BLaER1 (cell line): ENCODE measurements around the gene PP2D1.

Experiments used
- H3K27ac ChIP-seq: shearing (Covaris generic); formaldehyde crosslinking; 2 replicates; pipeline ENCODE4 v1.8.1; 2022
- H3K27me3 ChIP-seq: shearing (Covaris generic); formaldehyde crosslinking; 2 replicates; pipeline ENCODE4 v1.8.1; 2022
- H3K36me3 ChIP-seq: shearing (Covaris generic); formaldehyde crosslinking; 2 replicates; pipeline ENCODE4 v1.8.1; 2022
- H3K4me1 ChIP-seq: shearing (Covaris generic); formaldehyde crosslinking; 2 replicates; pipeline ENCODE4 v1.8.1; 2022
- H3K4me2 ChIP-seq: shearing (Covaris generic); formaldehyde crosslinking; 2 replicates; pipeline ENCODE4 v1.8.1; 2022
- H3K4me3 ChIP-seq: shearing (Covaris generic); formaldehyde crosslinking; 2 replicates; pipeline ENCODE4 v1.8.1; 2022
- H3K9ac ChIP-seq: shearing (Covaris generic); formaldehyde crosslinking; 2 replicates; pipeline ENCODE4 v1.8.1; 2022
- H3K9me3 ChIP-seq: shearing (Covaris generic); formaldehyde crosslinking; 2 replicates; pipeline ENCODE4 v1.8.1; 2022
- H4K20me1 ChIP-seq: shearing (Covaris generic); formaldehyde crosslinking; 2 replicates; pipeline ENCODE4 v1.8.1; 2022
- Cebpa-rat ChIP-seq: shearing (Covaris generic); IDR thresholded peaks from 2 replicates; pipeline ENCODE4 v1.8.1; 2022

Gene PP2D1

GRCh38 chr3:20012164-20012563 is at the start of gene PP2D1:
PP2D1 (minus strand) TSS chr3:20012264; CDS start chr3:20012072, 192 bp downstream.
- Histone ChIP-seq H3K27ac (no peak within 1 kb of the TSS), H3K4me2 (no peak within 1 kb of the TSS), H4K20me1 (no peaks in the 10 kb centered on the region), H3K36me3 (no peaks in the 10 kb centered on the region), H3K9ac (no peak within 1 kb of the TSS), H3K4me3 (no peak within 1 kb of the TSS), H3K27me3 (no peaks in the 10 kb centered on the region), H3K9me3 (no peaks in the 10 kb centered on the region), H3K4me1 (no peaks in the 10 kb centered on the region)
- TF ChIP-seq Cebpa-rat: no peak

GRCh38 chr3:20060974-20061685 is 49.1 kb upstream of the PP2D1 start:
- Histone ChIP-seq H3K4me3 (no peak overlapping the region), H3K36me3 (no peaks in the 10 kb centered on the region), H3K4me2 (0 out of 2 replicates have a peak overlapping the region, but pooled peaks have one; percentile 4), H3K9me3 (no peaks in the 10 kb centered on the region), H3K27me3 (no peaks in the 10 kb centered on the region), H3K4me1 (no peaks in the 10 kb centered on the region; the same call in 1 of the 2 replicates), H3K9ac (no peak overlapping the region), H4K20me1 (peaks cover 18% of the 10 kb centered on the region; the same call in 1 of the 2 replicates), H3K27ac (no peak overlapping the region)
- TF ChIP-seq Cebpa-rat: peak; percentile 73; the same call in 1 of the 2 replicates

- Histone ChIP-seq H3K9ac (no peak overlapping the region), H3K9me3 (no peaks in the 10 kb centered on the region), H3K4me2 (no peak overlapping the region), H3K36me3 (no peaks in the 10 kb centered on the region), H3K27ac (no peak overlapping the region), H3K4me1 (peaks cover 7% of the 10 kb centered on the region), H3K27me3 (no peaks in the 10 kb centered on the region), H4K20me1 (peaks cover 7% of the 10 kb centered on the region; the same call in 1 of the 2 replicates), H3K4me3 (no peak overlapping the region)
- TF ChIP-seq Cebpa-rat: no peak
These were observed 47.9 kb upstream of the PP2D1 start for GRCh38 chr3:20059929-20060328.

- no peak overlapping the region for H3K4me2 ChIP-seq
- H3K36me3 ChIP-seq: no peaks in the 10 kb centered on the region
- H3K4me3 ChIP-seq: no peak overlapping the region
- no peak overlapping the region for H3K27ac ChIP-seq
- H3K9ac ChIP-seq: no peak overlapping the region
- H4K20me1 ChIP-seq: no peaks in the 10 kb centered on the region; the same call in 1 of the 2 replicates
- no peaks in the 10 kb centered on the region for H3K27me3 ChIP-seq
- H3K4me1 ChIP-seq: peaks cover 15% of the 10 kb centered on the region
- no peak for TF ChIP-seq Cebpa-rat
- H3K9me3 ChIP-seq: no peaks in the 10 kb centered on the region
These were observed 45.6 kb upstream of the PP2D1 start for GRCh38 chr3:20057612-20058180.

- Histone ChIP-seq H3K9me3 (no peaks in the 10 kb centered on the region), H3K4me3 (no peak overlapping the region), H3K27ac (no peak overlapping the region), H3K4me1 (peaks cover 15% of the 10 kb centered on the region), H3K4me2 (no peak overlapping the region), H4K20me1 (no peaks in the 10 kb centered on the region; the same call in 1 of the 2 replicates), H3K36me3 (no peaks in the 10 kb centered on the region), H3K9ac (no peak overlapping the region), H3K27me3 (no peaks in the 10 kb centered on the region)
- TF ChIP-seq Cebpa-rat: no peak
These were observed 44.9 kb upstream of the PP2D1 start for GRCh38 chr3:20056725-20057611.

- H3K27me3 ChIP-seq: no peaks in the 10 kb centered on the region
- H3K9me3 ChIP-seq: no peaks in the 10 kb centered on the region
- H3K27ac ChIP-seq: no peak overlapping the region
- no peak overlapping the region for H3K4me3 ChIP-seq
- H4K20me1 ChIP-seq: peaks cover 5% of the 10 kb centered on the region; the same call in 1 of the 2 replicates
- no peak overlapping the region for H3K4me2 ChIP-seq
- TF ChIP-seq Cebpa-rat: no peak
- no peaks in the 10 kb centered on the region for H3K36me3 ChIP-seq
- peaks cover 15% of the 10 kb centered on the region for H3K4me1 ChIP-seq
- H3K9ac ChIP-seq: no peak overlapping the region
These were observed 43.8 kb upstream of the PP2D1 start for GRCh38 chr3:20055842-20056241.

- no peak for TF ChIP-seq Cebpa-rat
- Histone ChIP-seq H3K4me3 (no peak overlapping the region), H4K20me1 (peaks cover 5% of the 10 kb centered on the region; the same call in 1 of the 2 replicates), H3K27ac (no peak overlapping the region), H3K9me3 (no peaks in the 10 kb centered on the region), H3K27me3 (no peaks in the 10 kb centered on the region), H3K4me1 (peaks cover 15% of the 10 kb centered on the region), H3K9ac (no peak overlapping the region), H3K4me2 (peak overlapping the region; percentile 20), H3K36me3 (no peaks in the 10 kb centered on the region)
These were observed 43.1 kb upstream of the PP2D1 start for GRCh38 chr3:20055020-20055775.

GRCh38 chr3:20054549-20054987 is 42.5 kb upstream of the PP2D1 start:
- Histone ChIP-seq H3K4me2 (peak overlapping the region; percentile 20), H3K36me3 (no peaks in the 10 kb centered on the region), H3K4me3 (no peak overlapping the region), H3K27ac (no peak overlapping the region), H3K9ac (no peak overlapping the region), H3K27me3 (no peaks in the 10 kb centered on the region), H3K9me3 (no peaks in the 10 kb centered on the region), H4K20me1 (peaks cover 5% of the 10 kb centered on the region; the same call in 1 of the 2 replicates), H3K4me1 (peaks cover 15% of the 10 kb centered on the region)
- no peak for TF ChIP-seq Cebpa-rat

- H3K9ac ChIP-seq: no peak overlapping the region
- peaks cover 5% of the 10 kb centered on the region; the same call in 1 of the 2 replicates for H4K20me1 ChIP-seq
- H3K36me3 ChIP-seq: no peaks in the 10 kb centered on the region
- no peaks in the 10 kb centered on the region for H3K27me3 ChIP-seq
- no peak for TF ChIP-seq Cebpa-rat
- no peaks in the 10 kb centered on the region for H3K9me3 ChIP-seq
- peaks cover 26% of the 10 kb centered on the region for H3K4me1 ChIP-seq
- no peak overlapping the region for H3K4me2 ChIP-seq
- H3K4me3 ChIP-seq: no peak overlapping the region
- no peak overlapping the region for H3K27ac ChIP-seq
These were observed 40.8 kb upstream of the PP2D1 start for GRCh38 chr3:20052851-20053250.
